ENCODE results near the gene RNF17.
A peak's percentile ranks its signal among the peaks of the same experiment; 100 is the strongest.

RNF17 gene

DNA sequence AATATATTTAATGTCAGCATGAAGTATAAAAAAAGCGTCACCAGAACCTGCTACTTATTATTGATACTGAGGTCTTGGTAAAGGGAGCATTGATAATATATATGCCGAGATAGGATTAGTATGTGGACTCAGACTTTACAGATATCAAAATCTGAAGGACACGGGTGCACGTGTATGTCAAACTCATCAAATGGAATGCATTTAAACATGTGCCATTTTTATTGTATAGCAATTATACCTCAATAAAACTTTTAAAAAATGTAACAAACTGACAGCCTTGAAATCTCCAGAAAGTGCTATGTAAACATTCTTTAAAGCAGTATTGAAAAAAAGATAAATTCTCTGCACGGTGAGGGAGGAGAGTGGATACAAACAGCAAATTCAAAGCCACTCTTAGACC is 157.9 kb downstream of the RNF17 start:
- DNase-seq (ENCODE audit: low read depth) = no peak
- peak overlapping the region; percentile 82 for H3K4me3 ChIP-seq (ENCODE audit: low read depth, low read length)
- TF ChIP-seq, protein P1, sequence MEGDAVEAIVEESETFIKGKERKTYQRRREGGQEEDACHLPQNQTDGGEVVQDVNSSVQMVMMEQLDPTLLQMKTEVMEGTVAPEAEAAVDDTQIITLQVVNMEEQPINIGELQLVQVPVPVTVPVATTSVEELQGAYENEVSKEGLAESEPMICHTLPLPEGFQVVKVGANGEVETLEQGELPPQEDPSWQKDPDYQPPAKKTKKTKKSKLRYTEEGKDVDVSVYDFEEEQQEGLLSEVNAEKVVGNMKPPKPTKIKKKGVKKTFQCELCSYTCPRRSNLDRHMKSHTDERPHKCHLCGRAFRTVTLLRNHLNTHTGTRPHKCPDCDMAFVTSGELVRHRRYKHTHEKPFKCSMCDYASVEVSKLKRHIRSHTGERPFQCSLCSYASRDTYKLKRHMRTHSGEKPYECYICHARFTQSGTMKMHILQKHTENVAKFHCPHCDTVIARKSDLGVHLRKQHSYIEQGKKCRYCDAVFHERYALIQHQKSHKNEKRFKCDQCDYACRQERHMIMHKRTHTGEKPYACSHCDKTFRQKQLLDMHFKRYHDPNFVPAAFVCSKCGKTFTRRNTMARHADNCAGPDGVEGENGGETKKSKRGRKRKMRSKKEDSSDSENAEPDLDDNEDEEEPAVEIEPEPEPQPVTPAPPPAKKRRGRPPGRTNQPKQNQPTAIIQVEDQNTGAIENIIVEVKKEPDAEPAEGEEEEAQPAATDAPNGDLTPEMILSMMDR (IDR thresholded peaks at IDR 0.05; ENCODE audit: insufficient read depth, low read depth, low read length, missing control alignments) = no peak

- H3K4me3 ChIP-seq (ENCODE audit: low read depth, low read length) = peak overlapping the region; percentile 82
- TF ChIP-seq, protein P1 (IDR thresholded peaks at IDR 0.05; ENCODE audit: insufficient read depth, low read depth, low read length, missing control alignments) = no peak
- DNase-seq (ENCODE audit: low read depth) = peak; percentile 73
Measured at GRCh38 chr13:24922387-24922744, 158.4 kb downstream of the RNF17 start.

DNA sequence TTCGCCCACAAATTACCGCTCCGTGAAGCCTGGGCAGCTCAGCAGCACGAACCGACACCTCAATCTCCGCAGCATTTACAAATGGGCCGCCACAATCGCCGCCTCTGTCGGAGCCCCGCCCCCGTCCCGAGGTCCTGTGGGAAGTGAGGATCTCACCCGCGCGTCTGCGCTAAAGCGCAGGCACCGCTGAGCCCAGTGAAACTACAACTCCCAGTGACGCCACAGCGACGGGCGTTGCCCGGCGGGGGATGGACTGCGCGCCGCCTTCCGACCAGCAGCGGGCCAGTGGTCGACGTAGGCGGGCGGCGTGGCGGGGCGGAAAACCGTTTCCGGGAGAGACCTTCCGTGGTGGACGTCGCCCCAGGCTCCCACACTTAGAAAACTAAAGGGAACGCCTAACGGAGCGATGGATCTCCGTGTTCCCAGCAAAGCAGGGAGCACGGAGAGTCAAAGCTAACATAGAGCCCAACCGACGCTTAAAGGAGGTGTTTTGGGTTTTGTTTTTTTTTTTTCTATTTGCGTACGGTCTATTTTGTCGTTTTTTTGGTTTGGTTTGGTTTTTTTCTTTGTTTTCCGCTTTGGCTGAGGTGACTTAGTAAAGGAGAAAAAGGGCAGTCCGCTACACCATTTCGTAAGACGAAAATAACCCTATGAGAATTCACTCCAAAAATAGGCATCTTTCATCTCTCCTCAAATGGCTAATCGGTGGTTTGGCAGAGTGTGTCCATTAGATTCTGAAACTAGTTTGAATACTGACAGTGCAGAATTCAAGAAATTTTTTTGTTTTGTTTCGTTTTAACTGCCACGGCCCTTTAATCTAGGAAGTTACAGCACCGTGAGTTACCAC is 159.0 kb downstream of the RNF17 start:
- TF ChIP-seq, protein P1 (IDR thresholded peaks at IDR 0.05; ENCODE audit: insufficient read depth, low read depth, low read length, missing control alignments) = no peak
- H3K4me3 ChIP-seq (ENCODE audit: low read depth, low read length) = peak overlapping the region; percentile 82
- DNase-seq (ENCODE audit: low read depth) = peak; percentile 99

GRCh38 chr13:24925318-24926231 is 161.6 kb downstream of the RNF17 start:
- H3K4me3 ChIP-seq (ENCODE audit: low read depth, low read length) = no peak overlapping the region
- TF ChIP-seq, protein P1 (IDR thresholded peaks at IDR 0.05; ENCODE audit: insufficient read depth, low read depth, low read length, missing control alignments) = no peak
- no peak for DNase-seq (ENCODE audit: low read depth)

- no peak for DNase-seq (ENCODE audit: low read depth)
- no peak overlapping the region for H3K4me3 ChIP-seq (ENCODE audit: low read depth, low read length)
- TF ChIP-seq, protein P1 (IDR thresholded peaks at IDR 0.05; ENCODE audit: insufficient read depth, low read depth, low read length, missing control alignments) = no peak
Measured at GRCh38 chr13:24927810-24928404, 163.9 kb downstream of the RNF17 start.

GRCh38 chr13:24929196-24929595 is 165.2 kb downstream of the RNF17 start:
- no peak overlapping the region for H3K4me3 ChIP-seq (ENCODE audit: low read depth, low read length)
- TF ChIP-seq, protein P1 (IDR thresholded peaks at IDR 0.05; ENCODE audit: insufficient read depth, low read depth, low read length, missing control alignments) = no peak
- DNase-seq (ENCODE audit: low read depth) = no peak

All from GM12865 (cell line).